MCF 10A (cell line): Measurements from ENCODE around the gene RPL22. TPM values are rescaled to one million over a fixed set of nuclear protein-coding genes. Genes with fewer than 3 reads are reported as not detected.

Experiments used
- BruUV-seq: library from RNA; stranded (reverse); fragments of 400-500 nt; replicated peaks from 2 replicates; lab custom pipeline; 2021; lab: Mats Ljungman, UMichigan
- CTCF ChIA-PET: fragments of 300-600 bp; sonication (Branson Sonifier 250); formaldehyde crosslinking; extraction: SDS; loops from one replicate; lab custom pipeline; 2021; ENCODE audit warnings: antibody characterized with exemption, inconsistent platforms; lab: Yijun Ruan, JAX
- POLR2A ChIA-PET: fragments of 300-600, 350-650 bp; sonication (Branson Sonifier 250); formaldehyde crosslinking; extraction: SDS; loops from one replicate; lab custom pipeline; 2020; ENCODE audit warnings: antibody characterized with exemption, inconsistent platforms; lab: Yijun Ruan, JAX
- DNase-seq: peaks from one replicate; pipeline ENCODE4 v3.0.0-alpha.2; 2018; ENCODE audit not compliant: unreplicated experiment
- H3K27ac Mint-ChIP-seq: one replicate; pipeline ENCODE4 v1.8.0; 2022; ENCODE audit warnings: mild to moderate bottlenecking, low read depth, mixed read lengths; ENCODE audit not compliant: unreplicated experiment
- H3K27me3 Mint-ChIP-seq: one replicate; pipeline ENCODE4 v1.8.0; 2022; ENCODE audit warnings: mixed read lengths; ENCODE audit not compliant: insufficient read depth, unreplicated experiment
- H3K36me3 Mint-ChIP-seq: one replicate; pipeline ENCODE4 v1.8.0; 2022; ENCODE audit warnings: mild to moderate bottlenecking, moderate library complexity, mixed read lengths; ENCODE audit not compliant: insufficient read depth, unreplicated experiment
- H3K4me1 Mint-ChIP-seq: one replicate; pipeline ENCODE4 v1.8.0; 2022; ENCODE audit warnings: mixed read lengths; ENCODE audit not compliant: insufficient read depth, unreplicated experiment
- H3K4me3 Mint-ChIP-seq: one replicate; pipeline ENCODE4 v1.8.0; 2022; ENCODE audit warnings: mild to moderate bottlenecking, moderate library complexity, mixed read lengths; ENCODE audit not compliant: unreplicated experiment
- H3K9me3 Mint-ChIP-seq: one replicate; pipeline ENCODE4 v1.8.0; 2022; ENCODE audit warnings: mixed read lengths; ENCODE audit not compliant: unreplicated experiment
- CTCF ChIP-seq: fragments of 200-600 bp; IDR thresholded peaks from one replicate; pipeline ENCODE4 v1.8.0; 2022; ENCODE audit warnings: antibody characterized with exemption, mild to moderate bottlenecking; ENCODE audit not compliant: unreplicated experiment
- intact Hi-C: fragments of 100-400 bp; cut with micrococcal nuclease; formaldehyde crosslinking; loops from 2 replicates; pipeline ENCODE4 v1.14.1; 2022
- total RNA-seq: library from RNA; stranded (reverse); gene quantifications from 2 replicates; pipeline ENCODE4 v1.2.3, GENCODE V29; 2022

RPL22 gene
- total RNA-seq, 1 experiment from 2014 or later, result 477 TPM

- Mint-ChIP-seq H3K4me1 (peaks cover 5% of the 10 kb centered on the region), H3K27me3 (peaks cover 30% of the 10 kb centered on the region), H3K9me3 (no peaks in the 10 kb centered on the region), H3K36me3 (peaks cover 9% of the 10 kb centered on the region), H3K4me3 (no peak overlapping the region), H3K27ac (no peak overlapping the region)
- intact Hi-C loops, result no loop called here
- no peak for TF ChIP-seq CTCF
- no TSS peak for BruUV-seq
- ChIA-PET POLR2A (no interaction called here), CTCF (interaction anchor here (1.2 to 2.4 kb wide), 3 partner anchors 8 to 184 kb away, joined by 3 to 16 read pairs (median 4); no protein-coding TSS in a partner anchor)
- DNase-seq, result no peak
Measured at GRCh38 chr1:6239213-6239752, 39.9 kb upstream of the RPL22 start.

GRCh38 chr1:6237093-6237492 lies 37.7 kb upstream of the RPL22 start:
- DNase-seq, result no peak
- Mint-ChIP-seq H3K4me3 (no peak overlapping the region), H3K4me1 (peaks cover 10% of the 10 kb centered on the region), H3K9me3 (no peaks in the 10 kb centered on the region), H3K36me3 (peaks cover 27% of the 10 kb centered on the region), H3K27me3 (peaks cover 14% of the 10 kb centered on the region), H3K27ac (no peak overlapping the region)
- no peak for TF ChIP-seq CTCF
- ChIA-PET CTCF (interaction anchor here (0.6 to 2.4 kb wide), 4 partner anchors 10 to 117 kb away, joined by 3 to 16 read pairs (median 4); no protein-coding TSS in a partner anchor), POLR2A (interaction anchor here (0.6 to 4.0 kb wide), 2 partner anchors 17 to 38 kb away, joined by 3 to 42 read pairs; partner anchors contain the start of gene RPL22)
- intact Hi-C loops, result no loop called here
- BruUV-seq, result no TSS peak

GRCh38 chr1:6235296-6235677 lies 35.9 kb upstream of the RPL22 start:
- Mint-ChIP-seq H3K27ac (no peak overlapping the region), H3K9me3 (no peaks in the 10 kb centered on the region), H3K27me3 (no peaks in the 10 kb centered on the region), H3K4me1 (peaks cover 10% of the 10 kb centered on the region), H3K4me3 (peak overlapping the region; percentile 77), H3K36me3 (peaks cover 46% of the 10 kb centered on the region)
- intact Hi-C loops, result no loop called here
- TF ChIP-seq CTCF, result no peak
- DNase-seq, result no peak
- no TSS peak for BruUV-seq
- ChIA-PET CTCF (interaction anchor here (0.7 to 2.0 kb wide), 7 partner anchors 9 to 37 kb away, joined by 3 to 10 read pairs (median 4); no protein-coding TSS in a partner anchor), POLR2A (interaction anchor here (0.7 to 4.0 kb wide), 12 partner anchors 10 to 162 kb away, joined by 3 to 42 read pairs (median 4); partner anchors contain the start of genes RNF207 and RPL22)

GRCh38 chr1:6234502-6235295 lies 35.3 kb upstream of the RPL22 start:
- DNase-seq, result no peak
- intact Hi-C loops, result no loop called here
- POLR2A ChIA-PET, result interaction anchor here (0.7 to 4.0 kb wide), 11 partner anchors 9 to 163 kb away, joined by 3 to 42 read pairs (median 4); partner anchors contain the start of genes RNF207 and RPL22

More at GRCh38 chr1:6234502-6235295, 35.3 kb upstream of the RPL22 start:
- BruUV-seq, result no TSS peak
- Mint-ChIP-seq H3K36me3 (peaks cover 51% of the 10 kb centered on the region), H3K27me3 (no peaks in the 10 kb centered on the region), H3K4me1 (peaks cover 10% of the 10 kb centered on the region), H3K27ac (peak overlapping the region; percentile 75), H3K4me3 (peak overlapping the region; percentile 77), H3K9me3 (no peaks in the 10 kb centered on the region)
- CTCF ChIA-PET, result interaction anchor here (0.7 to 2.0 kb wide), 7 partner anchors 9 to 37 kb away, joined by 3 to 10 read pairs (median 4); no protein-coding TSS in a partner anchor
- TF ChIP-seq CTCF, result no peak
